IPS-18c (cell line): ENCODE data around the gene UBE2U.

Experiments
- H3K4me3 ChIP-seq: 2 replicates; pipeline ENCODE4 v1.7.0; 2013; ENCODE audit warnings: low read depth, mild to moderate bottlenecking, low read length, moderate library complexity; ENCODE audit not compliant: insufficient read depth
- H3K9me3 ChIP-seq: one replicate; pipeline ENCODE4 v1.6.1; 2013; ENCODE audit warnings: mild to moderate bottlenecking, low read length, moderate library complexity; ENCODE audit not compliant: control insufficient read depth, insufficient read depth

UBE2U gene

GRCh38 chr1:64203420-64203819, at the start of gene UBE2U:
TSS of gene UBE2U (plus strand) at chr1:64203623. CDS start at chr1:64204051, 428 bp downstream.
- Histone ChIP-seq H3K4me3 (no peak within 1 kb of the TSS), H3K9me3 (no peaks in the 10 kb centered on the region)

- Histone ChIP-seq H3K9me3 (no peaks in the 10 kb centered on the region), H3K4me3 (no peak overlapping the region)
These were observed 48.1 kb upstream of the UBE2U start for GRCh38 chr1:64155278-64155677.

- H3K9me3 ChIP-seq, result no peaks in the 10 kb centered on the region
- H3K4me3 ChIP-seq, result no peak overlapping the region
These were observed 42.0 kb upstream of the UBE2U start for GRCh38 chr1:64161357-64161941.

- no peak overlapping the region for H3K4me3 ChIP-seq
These were observed 41.3 kb upstream of the UBE2U start for GRCh38 chr1:64162151-64162550.

GRCh38 chr1:64162804-64163203, 40.6 kb upstream of the UBE2U start:
- Histone ChIP-seq H3K9me3 (no peaks in the 10 kb centered on the region), H3K4me3 (no peak overlapping the region)

More at GRCh38 chr1:64162151-64162550, 41.3 kb upstream of the UBE2U start:
- H3K9me3 ChIP-seq, result no peaks in the 10 kb centered on the region

GRCh38 chr1:64163431-64163830, 40.0 kb upstream of the UBE2U start:
- Histone ChIP-seq H3K9me3 (no peaks in the 10 kb centered on the region), H3K4me3 (no peak overlapping the region)

- Histone ChIP-seq H3K9me3 (no peaks in the 10 kb centered on the region), H3K4me3 (no peak overlapping the region)
These were observed 39.5 kb upstream of the UBE2U start for GRCh38 chr1:64163970-64164369.

GRCh38 chr1:64166629-64167028, 36.8 kb upstream of the UBE2U start:
- Histone ChIP-seq H3K4me3 (no peak overlapping the region), H3K9me3 (no peaks in the 10 kb centered on the region)

- H3K4me3 ChIP-seq, result no peak overlapping the region
- H3K9me3 ChIP-seq, result no peaks in the 10 kb centered on the region
These were observed 36.2 kb upstream of the UBE2U start for GRCh38 chr1:64167176-64167575.

GRCh38 chr1:64171246-64171645, 32.2 kb upstream of the UBE2U start:
- no peak overlapping the region for H3K4me3 ChIP-seq

GRCh38 chr1:64171797-64172281, 31.6 kb upstream of the UBE2U start:
- H3K4me3 ChIP-seq, result no peak overlapping the region
- no peaks in the 10 kb centered on the region for H3K9me3 ChIP-seq

More at GRCh38 chr1:64171246-64171645, 32.2 kb upstream of the UBE2U start:
- H3K9me3 ChIP-seq, result no peaks in the 10 kb centered on the region

- no peak overlapping the region for H3K4me3 ChIP-seq
- no peaks in the 10 kb centered on the region for H3K9me3 ChIP-seq
These were observed 30.9 kb upstream of the UBE2U start for GRCh38 chr1:64172458-64172983.

- no peak overlapping the region for H3K4me3 ChIP-seq
- H3K9me3 ChIP-seq, result no peaks in the 10 kb centered on the region
These were observed 30.0 kb upstream of the UBE2U start for GRCh38 chr1:64173336-64173940.

- H3K9me3 ChIP-seq, result no peaks in the 10 kb centered on the region
- H3K4me3 ChIP-seq, result no peak overlapping the region
These were observed 27.8 kb upstream of the UBE2U start for GRCh38 chr1:64175639-64176038.

GRCh38 chr1:64176659-64177058, 26.8 kb upstream of the UBE2U start:
- Histone ChIP-seq H3K4me3 (no peak overlapping the region), H3K9me3 (no peaks in the 10 kb centered on the region)

GRCh38 chr1:64179588-64179987, 23.8 kb upstream of the UBE2U start:
- H3K4me3 ChIP-seq, result no peak overlapping the region

GRCh38 chr1:64182207-64182606, 21.2 kb upstream of the UBE2U start:
- Histone ChIP-seq H3K4me3 (no peak overlapping the region), H3K9me3 (no peaks in the 10 kb centered on the region)

More at GRCh38 chr1:64179588-64179987, 23.8 kb upstream of the UBE2U start:
- no peaks in the 10 kb centered on the region for H3K9me3 ChIP-seq

- H3K9me3 ChIP-seq, result no peaks in the 10 kb centered on the region
- H3K4me3 ChIP-seq, result no peak overlapping the region
These were observed 19.9 kb upstream of the UBE2U start for GRCh38 chr1:64183395-64184002.
